Astrocyte (in vitro differentiated cells and primary cell): ENCODE data around the gene RIPPLY2. TPM values are rescaled to one million over a fixed set of nuclear protein-coding genes. Genes with fewer than 3 reads are reported as not detected.
A peak's percentile ranks its signal among the peaks of the same experiment; 100 is the strongest.

Experiments used
- DNase-seq: peaks from one replicate; pipeline ENCODE4 v3.0.0-alpha.2; 2010; ENCODE audit warnings: low read depth
- FAIRE-seq: peaks from 2 replicates; lab custom pipeline; 2011; peaks lifted over from hg19 to GRCh38; lab: Jason Lieb, UNC
- H2AFZ ChIP-seq: 2 replicates; pipeline ENCODE4 v1.6.0; 2012; ENCODE audit warnings: low read depth, low read length, inconsistent platforms
- H3K27ac ChIP-seq: 2 replicates; pipeline ENCODE4 v1.5.1; 2011; ENCODE audit warnings: low read depth, low read length, inconsistent platforms
- H3K27me3 ChIP-seq: 2 replicates; pipeline ENCODE4 v1.6.0; 2011; ENCODE audit warnings: low read length, inconsistent platforms; ENCODE audit not compliant: insufficient read depth
- H3K36me3 ChIP-seq: 2 replicates; pipeline ENCODE4 v1.5.1; 2011; ENCODE audit warnings: low read length, inconsistent platforms; ENCODE audit not compliant: insufficient read depth
- H3K4me1 ChIP-seq: 2 replicates; pipeline ENCODE4 v1.5.1; 2011; ENCODE audit warnings: low read length, inconsistent platforms; ENCODE audit not compliant: insufficient read depth
- H3K4me2 ChIP-seq: 2 replicates; pipeline ENCODE4 v1.6.0; 2012; ENCODE audit warnings: low read length, inconsistent platforms
- H3K4me3 ChIP-seq: 2 replicates; pipeline ENCODE4 v1.5.1; 2011; ENCODE audit warnings: low read depth, mild to moderate bottlenecking, low read length, inconsistent platforms; ENCODE audit not compliant: insufficient read depth
- H3K79me2 ChIP-seq: 2 replicates; pipeline ENCODE4 v1.6.0; 2012; ENCODE audit warnings: mild to moderate bottlenecking, low read length, inconsistent platforms; ENCODE audit not compliant: insufficient read depth
- H3K9ac ChIP-seq: 2 replicates; pipeline ENCODE4 v1.6.0; 2012; ENCODE audit warnings: mild to moderate bottlenecking, low read length, inconsistent platforms
- H3K9me3 ChIP-seq: 2 replicates; pipeline ENCODE4 v1.5.1; 2012; ENCODE audit warnings: low read depth, mild to moderate bottlenecking, low read length, inconsistent platforms; ENCODE audit not compliant: insufficient read depth
- H4K20me1 ChIP-seq: 2 replicates; pipeline ENCODE4 v1.6.0; 2012; ENCODE audit warnings: low read length, inconsistent platforms; ENCODE audit not compliant: insufficient read depth
- H3K27ac Mint-ChIP-seq: one replicate; pipeline ENCODE4 v1.8.0; 2021; ENCODE audit warnings: mild to moderate bottlenecking, mixed read lengths; ENCODE audit not compliant: unreplicated experiment
- H3K27me3 Mint-ChIP-seq: one replicate; pipeline ENCODE4 v1.8.0; 2021; ENCODE audit warnings: low read depth, mixed read lengths; ENCODE audit not compliant: unreplicated experiment
- H3K36me3 Mint-ChIP-seq: one replicate; pipeline ENCODE4 v1.8.0; 2021; ENCODE audit warnings: low read depth, mixed read lengths; ENCODE audit not compliant: unreplicated experiment
- H3K4me1 Mint-ChIP-seq: one replicate; pipeline ENCODE4 v1.8.0; 2021; ENCODE audit warnings: low read depth, mixed read lengths; ENCODE audit not compliant: unreplicated experiment
- H3K4me3 Mint-ChIP-seq: one replicate; pipeline ENCODE4 v1.8.0; 2021; ENCODE audit warnings: mild to moderate bottlenecking, moderate library complexity, mixed read lengths; ENCODE audit not compliant: unreplicated experiment
- H3K9me3 Mint-ChIP-seq: one replicate; pipeline ENCODE4 v1.8.0; 2021; ENCODE audit warnings: mild to moderate bottlenecking, mixed read lengths; ENCODE audit not compliant: unreplicated experiment
- CTCF ChIP-seq: IDR thresholded peaks from 2 replicates; pipeline ENCODE4 v1.5.1; 2011; ENCODE audit warnings: low read depth, mild to moderate bottlenecking, inconsistent platforms, low read length, moderate library complexity; ENCODE audit not compliant: insufficient read depth
- EZH2 ChIP-seq: IDR thresholded peaks from 2 replicates; pipeline ENCODE4 v1.6.1; 2012; ENCODE audit warnings: mild to moderate bottlenecking, low read length, inconsistent platforms; ENCODE audit not compliant: insufficient read depth
- total RNA-seq: library from RNA; stranded (reverse); gene quantifications from 2 replicates; pipeline ENCODE4 v1.2.1, GENCODE V29; 2021

The RIPPLY2 gene
- total RNA-seq, 1 donor from 2014 or later: not detected

GRCh38 chr6:83859410-83860358 is 6.5 kb downstream of the RIPPLY2 start, which contains the start of gene CYB5R4:
Gene CYB5R4 (plus strand): TSS chr6:83859689. CDS start chr6:83859783, 94 bp downstream.
- Histone ChIP-seq H3K27me3 (peaks cover 6% of the 10 kb centered on the region), H3K4me2 (peak within 1 kb of the TSS; percentile 93), H2AFZ (peak within 1 kb of the TSS; percentile 80), H3K4me3 (peak within 1 kb of the TSS; percentile 91), H3K79me2 (peaks cover 33% of the 10 kb centered on the region), H3K4me1 (peaks cover 4% of the 10 kb centered on the region), H3K9me3 (no peaks in the 10 kb centered on the region), H3K27ac (peak within 1 kb of the TSS; percentile 55), H3K36me3 (no peaks in the 10 kb centered on the region), H4K20me1 (peaks cover 17% of the 10 kb centered on the region), H3K9ac (peak within 1 kb of the TSS; percentile 86)
- FAIRE-seq (peak; percentile 83), DNase-seq (peak; percentile 90)
- Mint-ChIP-seq H3K9me3 (no peaks in the 10 kb centered on the region), H3K4me1 (peaks cover 8% of the 10 kb centered on the region), H3K27ac (peak within 1 kb of the TSS; percentile 27), H3K27me3 (peaks cover 6% of the 10 kb centered on the region), H3K36me3 (no peaks in the 10 kb centered on the region), H3K4me3 (peak within 1 kb of the TSS; percentile 93)
- TF ChIP-seq CTCF (peak; percentile 36), EZH2 (no peak)

GRCh38 chr6:83860359-83860755 is 7.2 kb downstream of the RIPPLY2 start:
- Histone ChIP-seq H3K4me1 (peaks cover 4% of the 10 kb centered on the region), H3K27me3 (peaks cover 2% of the 10 kb centered on the region), H4K20me1 (peaks cover 17% of the 10 kb centered on the region), H3K4me3 (peak overlapping the region; percentile 91), H3K9ac (peak overlapping the region; percentile 86), H3K79me2 (peaks cover 33% of the 10 kb centered on the region), H3K27ac (no peak overlapping the region), H3K9me3 (no peaks in the 10 kb centered on the region), H3K36me3 (no peaks in the 10 kb centered on the region), H3K4me2 (peak overlapping the region; percentile 93), H2AFZ (peak overlapping the region; percentile 80)
- TF ChIP-seq CTCF (no peak), EZH2 (no peak)
- Mint-ChIP-seq H3K9me3 (no peaks in the 10 kb centered on the region), H3K36me3 (no peaks in the 10 kb centered on the region), H3K27me3 (peaks cover under 1% of the 10 kb centered on the region), H3K4me1 (peaks cover 8% of the 10 kb centered on the region), H3K4me3 (peak overlapping the region; percentile 93), H3K27ac (no peak overlapping the region)
- no peak for DNase-seq
- FAIRE-seq: no peak
